Psoas muscle (tissue), 8 donors: Measurements from ENCODE around the gene THOC6. TPM values are rescaled to one million over a fixed set of nuclear protein-coding genes. Genes with fewer than 3 reads are reported as not detected.

Experiments used
- ATAC-seq, 4 donors: fragments of 200-7000 bp; cut with Tn5 transposase; one replicate each; pipeline ENCODE4 v1.9.1; 2020; ENCODE audit warnings: moderate library complexity in 3 of 4, mild to moderate bottlenecking in 2 of 4
- DNase-seq, 2 donors: peaks; one replicate each; pipeline ENCODE4 v3.0.0-alpha.2; 2020
- H3K27ac ChIP-seq: fragments of 200-600 bp; one replicate; pipeline ENCODE4 v1.8.0; 2022
- H3K27me3 ChIP-seq, 3 donors: fragments of 200-600 bp in 1 of 3; one replicate each; pipeline versions ENCODE4 v1.6.1 to v1.8.0; 2013 to 2022; ENCODE audit warnings: low read length in 2 of 3, mild to moderate bottlenecking in 2 of 3, moderate library complexity in 1 of 3; ENCODE audit not compliant: insufficient read depth in 3 of 3
- H3K36me3 ChIP-seq, 2 donors: fragments of 200-600 bp in 1 of 2; one replicate each; pipeline versions ENCODE4 v1.6.1 to v1.8.0; 2013 to 2022; ENCODE audit warnings: low read depth in 1 of 2, mild to moderate bottlenecking in 1 of 2, moderate library complexity in 1 of 2; ENCODE audit not compliant: insufficient read depth in 1 of 2
- H3K4me1 ChIP-seq: fragments of 200-600 bp; one replicate; pipeline ENCODE4 v1.8.0; 2022
- H3K4me3 ChIP-seq: fragments of 200-600 bp; one replicate; pipeline ENCODE4 v1.8.0; 2022; ENCODE audit warnings: mild to moderate bottlenecking
- H3K9me3 ChIP-seq: fragments of 200-600 bp; one replicate; pipeline ENCODE4 v1.8.0; 2022
- CTCF ChIP-seq: fragments of 200-600 bp; IDR thresholded peaks from one replicate; pipeline ENCODE4 v1.8.0; 2022; ENCODE audit warnings: antibody characterized with exemption
- WGBS, 3 donors: extraction: QIAGEN DNeasy Blood & Tissue Kit; methylation state at CpG; one replicate each; pipeline versions ENCODE4 v1.1.6 to v1.1.7; 2013; 5-methylcytosine and 5-hydroxymethylcytosine counted together
- intact Hi-C, 2 donors: fragments of 100-400 bp; cut with DNase I; formaldehyde crosslinking; loops; one replicate each; pipeline versions ENCODE4 v1.11.0 to v1.14.2; 2022
- polyA plus RNA-seq, 3 donors: library from polyadenylated mRNA; stranded (reverse); fragments of 200-250 nt; gene quantifications; one replicate each; pipeline ENCODE4 v1.2.3, GENCODE V29; 2013
- total RNA-seq, 4 donors: library from RNA; stranded (reverse); fragmentation: NEBNext Ultra II Directional in 2 of 4; extraction: Animal tissue kit (Norgen Biotek cat#: 25700) in 2 of 4; gene quantifications; one replicate each; pipeline versions ENCODE4 v1.2.1 to v1.2.4, GENCODE V29; 2021 to 2023
- donor health status: healthy with polysubstance abuse.
- donor health status: DM: no; HTN: no; CAD: no; lungs with moderate emphysema.
- donor health status: Bipolar disorder and iron deficiency.
- donor health status: healthy.
- donor health status: DM: yes; HTN: yes; CAD: no.
- donor health status: DM: no; HTN: no; CAD: no.
- donor health status: DM: no; HTN: no; CAD: no.
- donor health status: DM: yes; HTN: yes; CAD: no.

The THOC6 gene
- total and polyA plus RNA-seq, 7 donors, result 17.0 to 72.2 (median 26.9) TPM

- no peak for TF ChIP-seq CTCF
- no peaks in the 10 kb centered on the region for H3K36me3 ChIP-seq
- ATAC-seq, result no peak
- H3K9me3 ChIP-seq, result no peaks in the 10 kb centered on the region
- no peak overlapping the region for H3K27ac ChIP-seq
- intact Hi-C loops, result no loop called here
- H3K4me1 ChIP-seq, result no peaks in the 10 kb centered on the region
- WGBS, 3 donors, result 76 to 81% (median 78%) methylated on average over 5 of the region's 5 CpGs
- H3K27me3 ChIP-seq, result peaks cover 0 to 77% (median 37%) of the 10 kb centered on the region in 3 donors
- no peak overlapping the region for H3K4me3 ChIP-seq
- DNase-seq, result no peak
These were observed 15.1 kb downstream of the THOC6 start for GRCh38 chr16:3038896-3039295.

- no peak for TF ChIP-seq CTCF
- H3K9me3 ChIP-seq, result no peaks in the 10 kb centered on the region
- H3K4me3 ChIP-seq, result no peak overlapping the region
- ATAC-seq (no peak), DNase-seq (no peak)
- peaks cover 11% of the 10 kb centered on the region for H3K4me1 ChIP-seq
- H3K27me3 ChIP-seq, result peaks cover 0 to 77% (median 43%) of the 10 kb centered on the region in 3 donors
- intact Hi-C loops, result no loop called here
- no peak overlapping the region for H3K27ac ChIP-seq
- H3K36me3 ChIP-seq, result no peaks in the 10 kb centered on the region
- WGBS, 3 donors, result 84 to 93% (median 91%) methylated on average over 3 of the region's 3 CpGs
These were observed 18.5 kb downstream of the THOC6 start for GRCh38 chr16:3042376-3042775.

GRCh38 chr16:3044708-3045107, 20.9 kb downstream of the THOC6 start:
- Histone ChIP-seq H3K4me1 (peaks cover 11% of the 10 kb centered on the region), H3K27me3 (peaks cover 0 to 73% (median 36%) of the 10 kb centered on the region in 3 donors), H3K9me3 (no peaks in the 10 kb centered on the region), H3K36me3 (no peaks in the 10 kb centered on the region), H3K27ac (no peak overlapping the region), H3K4me3 (no peak overlapping the region)
- DNase-seq, result no peak
- intact Hi-C loops, result no loop called here
- TF ChIP-seq CTCF, result no peak
- 84 to 92% (median 86%) methylated on average over 6 of the region's 6 CpGs for WGBS, 3 donors
- no peak for ATAC-seq

- DNase-seq, result no peak
These were observed 22.2 kb downstream of the THOC6 start, which contains the start of gene MMP25 for GRCh38 chr16:3045758-3046640. MMP25 (plus strand) TSS chr16:3046561; CDS start chr16:3046918, 357 bp downstream.

More at GRCh38 chr16:3045758-3046640, 22.2 kb downstream of the THOC6 start, which contains the start of gene MMP25:
- ATAC-seq, result peak; percentile 34 to 50 (median 37)
- no peaks in the 10 kb centered on the region for H3K36me3 ChIP-seq
- H3K4me1 ChIP-seq, result peaks cover 11% of the 10 kb centered on the region
- peaks cover 0 to 74% (median 34%) of the 10 kb centered on the region in 3 donors for H3K27me3 ChIP-seq
- intact Hi-C loops, result no loop called here
- no peaks in the 10 kb centered on the region for H3K9me3 ChIP-seq
- no peak for TF ChIP-seq CTCF
- WGBS, 3 donors, result 1% methylated on average over 34 to 86 of the region's 86 CpGs
- H3K27ac ChIP-seq, result no peak within 1 kb of the TSS
- H3K4me3 ChIP-seq, result peak within 1 kb of the TSS; percentile 66
